Heart right ventricle (tissue), 16 donors: ENCODE measurements around the gene HOXB4. TPM values are rescaled to one million over a fixed set of nuclear protein-coding genes. Genes with fewer than 3 reads are reported as not detected.

Source experiments
- ATAC-seq, 8 donors: fragments of 200-7000 bp; cut with Tn5 transposase; one replicate each; pipeline ENCODE4 v1.9.1; 2020; ENCODE audit warnings: mild to moderate bottlenecking in 8 of 8, moderate library complexity in 8 of 8, moderate number of reproducible peaks in 1 of 8
- DNase-seq, 2 donors: peaks; one replicate each; pipeline ENCODE4 v3.0.0-alpha.2; 2020
- H3K27ac ChIP-seq, 10 donors: fragments of 200-600 bp; sonication (generic) in 2 of 10; one replicate each; pipeline versions ENCODE4 v1.5.0 to v1.8.0; 2020 to 2022; ENCODE audit warnings: mild to moderate bottlenecking in 3 of 10
- H3K27me3 ChIP-seq, 7 donors: fragments of 200-600 bp; one replicate each; pipeline ENCODE4 v1.8.0; 2021 to 2022; ENCODE audit warnings: mild to moderate bottlenecking in 2 of 7
- H3K36me3 ChIP-seq, 9 donors: fragments of 200-600 bp; sonication (generic) in 1 of 9; one replicate each; pipeline versions ENCODE4 v1.5.0 to v1.8.0; 2020 to 2022; ENCODE audit warnings: mild to moderate bottlenecking in 2 of 9
- H3K4me1 ChIP-seq, 9 donors: fragments of 200-600 bp; sonication (generic) in 1 of 9; one replicate each; pipeline versions ENCODE4 v1.5.0 to v1.8.0; 2020 to 2022; ENCODE audit warnings: mild to moderate bottlenecking in 4 of 9
- H3K4me3 ChIP-seq, 10 donors: fragments of 200-600 bp; sonication (generic) in 2 of 10; one replicate each; pipeline versions ENCODE4 v1.5.0 to v1.8.0; 2020 to 2022; ENCODE audit warnings: mild to moderate bottlenecking in 7 of 10, moderate library complexity in 2 of 10
- H3K9me3 ChIP-seq, 11 donors: fragments of 200-600 bp in 10 of 11; sonication (generic) in 2 of 11; one replicate each; pipeline versions ENCODE4 v1.5.0 to v1.8.0; 2013 to 2022; ENCODE audit warnings: mild to moderate bottlenecking in 2 of 11, control low read depth in 1 of 11, moderate library complexity in 1 of 11
- WGBS, 2 donors: extraction: QIAGEN DNeasy Blood & Tissue Kit; methylation state at CpG; one replicate each; pipeline ENCODE4 v1.1.7; 2013; ENCODE audit warnings: inconsistent platforms in 1 of 2; 5-methylcytosine and 5-hydroxymethylcytosine counted together
- intact Hi-C, 10 donors: fragments of 100-400 bp; cut with DNase I; formaldehyde crosslinking; loops; one replicate each; pipeline versions ENCODE4 v1.11.1 to v1.14.2; 2022
- polyA plus RNA-seq, 2 donors: library from polyadenylated mRNA; stranded (reverse); fragments of 200-250 nt; gene quantifications; one replicate each; pipeline ENCODE4 v1.2.3, GENCODE V29; 2013
- total RNA-seq, 10 donors: library from RNA; stranded (reverse); fragmentation: NEBNext Ultra II Directional in 3 of 10; extraction: Animal tissue kit (Norgen Biotek cat#: 25700) in 3 of 10; gene quantifications; one replicate each; pipeline versions ENCODE4 v1.2.1 to v1.2.4, GENCODE V29; 2021 to 2023
- TF ChIP-seq, protein P1 (sequence below), 9 donors: fragments of 200-600 bp; sonication (generic) in 2 of 9; IDR thresholded peaks; one replicate each; pipeline versions ENCODE4 v1.5.0 to v1.8.0; 2021 to 2022; ENCODE audit warnings: antibody characterized with exemption in 9 of 9, mild to moderate bottlenecking in 5 of 9, moderate library complexity in 1 of 9
- donor health status: Arrhythmogenic right ventricular cardiomyopathy.
- donor health status: ischemic (EF 13 %, LVEDD 7.1; RV severe dilation, severe dysfunction).
- donor health status: healthy with polysubstance abuse.
- donor health status: DM: no; HTN: yes; CAD: no.
- donor health status: DM: no; HTN: no; CAD: no.
- donor health status: ischemic (EF 25% LVEDD 6.9; RV normal size, moderate dysfunction).
- donor health status: ischemic (EF 25% LVEDD 5.7; RV mildly dilated, moderate dysfunction).
- donor health status: healthy.
- donor health status: DM: yes; HTN: yes; CAD: no.
- donor health status: Ischemic cardiomyopathy.
- donor health status: ischemic (EF 35%, LVEDD 5.7; RV mildly dilated, moderate dysfunction).
- donor health status: nonischemic (EF 11% LVEDD 7.7; RV severe dilation, severe dysfunction).
- donor health status: DM: yes; HTN: yes; CAD: no.
- donor health status: PGD.
- donor health status: ischemic (EF 29% LVEDD 5.4; RV normal size, mild dysfunction).
- donor health status: nonischemic (EF 23%, LVEDD 6.1; RV moderate dilation, normal function).

HOXB4 gene
- total and polyA plus RNA-seq, 12 donors, result 0.14 to 1.6 (median 0.32) TPM; not detected in 1

DNA sequence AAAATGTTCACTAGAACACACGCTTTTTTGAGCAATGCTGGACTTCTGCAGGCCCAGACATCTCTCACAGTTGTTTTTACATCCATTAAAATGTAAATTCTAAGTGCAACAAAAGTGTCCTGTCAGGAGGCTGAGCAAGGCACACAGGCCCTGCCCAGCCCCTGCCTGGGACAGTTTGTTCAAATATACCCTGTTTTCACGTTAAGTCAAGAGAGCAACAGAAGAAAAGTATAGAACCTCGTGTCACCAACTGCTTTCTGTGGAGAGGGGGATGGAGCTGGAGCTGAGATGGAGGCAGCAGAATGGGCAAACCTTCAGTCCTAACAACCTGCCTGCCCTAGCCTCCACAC lies 28.9 kb downstream of the HOXB4 start:
- no peak for ATAC-seq
- no peak overlapping the region for H3K4me3 ChIP-seq
- intact Hi-C loops, result loop anchor here in 1 of 10 donors (2.0 kb wide), 1 partner anchor 20 kb away; no protein-coding TSS in a partner anchor
- peaks cover 0 to 4% (median 0%) of the 10 kb centered on the region in 9 donors for H3K36me3 ChIP-seq
- H3K27me3 ChIP-seq, result peaks cover 0 to 100% (median 97%) of the 10 kb centered on the region in 7 donors
- TF ChIP-seq, protein P1, sequence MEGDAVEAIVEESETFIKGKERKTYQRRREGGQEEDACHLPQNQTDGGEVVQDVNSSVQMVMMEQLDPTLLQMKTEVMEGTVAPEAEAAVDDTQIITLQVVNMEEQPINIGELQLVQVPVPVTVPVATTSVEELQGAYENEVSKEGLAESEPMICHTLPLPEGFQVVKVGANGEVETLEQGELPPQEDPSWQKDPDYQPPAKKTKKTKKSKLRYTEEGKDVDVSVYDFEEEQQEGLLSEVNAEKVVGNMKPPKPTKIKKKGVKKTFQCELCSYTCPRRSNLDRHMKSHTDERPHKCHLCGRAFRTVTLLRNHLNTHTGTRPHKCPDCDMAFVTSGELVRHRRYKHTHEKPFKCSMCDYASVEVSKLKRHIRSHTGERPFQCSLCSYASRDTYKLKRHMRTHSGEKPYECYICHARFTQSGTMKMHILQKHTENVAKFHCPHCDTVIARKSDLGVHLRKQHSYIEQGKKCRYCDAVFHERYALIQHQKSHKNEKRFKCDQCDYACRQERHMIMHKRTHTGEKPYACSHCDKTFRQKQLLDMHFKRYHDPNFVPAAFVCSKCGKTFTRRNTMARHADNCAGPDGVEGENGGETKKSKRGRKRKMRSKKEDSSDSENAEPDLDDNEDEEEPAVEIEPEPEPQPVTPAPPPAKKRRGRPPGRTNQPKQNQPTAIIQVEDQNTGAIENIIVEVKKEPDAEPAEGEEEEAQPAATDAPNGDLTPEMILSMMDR (IDR thresholded peaks at IDR 0.05), result no peak
- peaks cover 0 to 35% (median 11%) of the 10 kb centered on the region in 9 donors for H3K4me1 ChIP-seq
- H3K9me3 ChIP-seq, result no peaks in the 10 kb centered on the region
- no peak overlapping the region for H3K27ac ChIP-seq
- DNase-seq, result no peak
- WGBS, 2 donors, result 57 to 64% methylated on average over 3 of the region's 3 CpGs

DNA sequence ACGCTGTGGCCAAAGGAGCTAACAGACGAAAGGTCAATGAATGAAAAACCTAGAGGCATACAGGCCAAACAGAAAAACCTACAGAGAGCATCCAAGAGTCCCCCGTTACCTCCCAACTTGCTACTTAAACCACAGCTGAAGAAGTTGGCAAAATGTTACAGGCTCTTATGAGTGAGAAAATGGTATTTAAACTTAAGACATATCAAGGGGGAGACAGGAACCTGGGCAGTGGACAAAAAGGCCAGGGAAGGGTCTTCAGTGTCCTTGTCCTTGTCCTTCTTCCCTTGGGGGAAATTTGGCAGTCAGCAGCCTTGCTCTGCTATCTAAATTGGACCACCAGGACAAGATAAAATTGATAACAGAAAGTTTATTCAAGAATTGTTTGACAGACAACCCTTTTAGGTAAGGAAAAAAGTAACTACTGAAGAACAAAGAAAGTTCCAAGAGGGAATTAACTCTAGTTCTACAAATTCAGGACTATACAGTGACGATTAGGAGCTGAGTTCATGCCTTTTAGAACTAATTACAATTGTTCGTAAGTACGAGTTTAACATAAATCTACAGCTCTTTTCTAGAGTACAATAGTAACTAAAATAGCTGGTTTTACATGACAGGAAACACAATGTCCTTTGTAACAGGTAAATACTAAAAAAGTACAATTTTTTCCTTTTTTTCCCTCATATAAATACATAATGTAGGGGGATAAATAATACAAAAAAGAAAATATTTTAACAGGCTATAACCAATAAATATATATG lies 29.4 kb downstream of the HOXB4 start:
- DNase-seq, result no peak
- Histone ChIP-seq H3K27ac (peak overlapping the region in 2 of 10 donors; percentile 7 to 11), H3K36me3 (peaks cover 0 to 4% (median 0%) of the 10 kb centered on the region in 9 donors), H3K4me1 (peaks cover 0 to 31% (median 11%) of the 10 kb centered on the region in 9 donors), H3K9me3 (no peaks in the 10 kb centered on the region), H3K27me3 (peaks cover 0 to 100% (median 97%) of the 10 kb centered on the region in 7 donors), H3K4me3 (no peak overlapping the region)
- TF ChIP-seq, protein P1 (IDR thresholded peaks at IDR 0.05), result no peak
- intact Hi-C loops, result loop anchor here in 1 of 10 donors (2.0 kb wide), 1 partner anchor 20 kb away; no protein-coding TSS in a partner anchor
- 48 to 51% methylated on average over 6 of the region's 6 CpGs for WGBS, 2 donors
- no peak for ATAC-seq

DNA sequence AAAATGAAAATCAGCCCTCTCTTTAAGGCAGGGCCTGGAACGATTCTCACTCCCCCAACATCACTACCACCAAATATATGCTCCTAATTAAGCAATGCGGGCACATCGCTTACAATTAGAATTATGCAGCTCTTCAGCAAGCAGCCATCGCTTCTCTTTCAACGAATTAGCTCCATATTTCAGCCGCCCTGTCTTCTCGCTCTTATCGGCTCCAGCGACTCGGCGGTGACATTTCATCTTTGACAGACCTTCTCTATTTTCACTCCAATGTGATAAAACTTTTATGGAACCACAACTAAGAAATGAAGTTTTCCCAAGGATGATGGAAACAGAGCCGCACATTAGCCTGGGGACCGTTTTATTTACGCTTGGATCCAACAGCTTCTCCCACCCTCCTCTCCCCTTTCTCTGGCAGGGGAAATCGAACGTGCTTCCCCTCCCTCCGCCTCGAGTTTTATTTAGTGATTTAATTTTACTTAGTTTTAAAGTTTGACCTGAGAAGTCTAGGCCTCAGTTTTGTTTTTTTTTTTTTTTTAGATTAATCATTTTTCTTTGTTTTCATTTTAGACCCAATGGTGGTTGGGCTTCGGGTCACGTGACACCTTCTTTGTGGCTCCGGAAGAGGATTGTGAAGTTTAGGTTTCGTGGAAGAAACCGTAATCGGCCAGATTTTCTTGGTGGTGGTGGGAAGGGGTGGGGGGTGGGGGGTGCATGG lies 30.2 kb downstream of the HOXB4 start:
- 25 to 26% methylated on average over 24 of the region's 24 CpGs for WGBS, 2 donors
- no peak for ATAC-seq
- Histone ChIP-seq H3K9me3 (no peaks in the 10 kb centered on the region), H3K4me3 (peak overlapping the region in 7 of 10 donors; percentile 4 to 36 (median 18)), H3K27me3 (peaks cover 0 to 100% (median 97%) of the 10 kb centered on the region in 7 donors), H3K27ac (peak overlapping the region in 9 of 10 donors; percentile 22 to 92 (median 63)), H3K36me3 (peaks cover 0 to 4% (median 0%) of the 10 kb centered on the region in 9 donors), H3K4me1 (peaks cover 0 to 31% (median 16%) of the 10 kb centered on the region in 9 donors)
- intact Hi-C loops, result loop anchor here in 1 of 10 donors (2.0 kb wide), 1 partner anchor 21 kb away; no protein-coding TSS in a partner anchor
- TF ChIP-seq, protein P1 (IDR thresholded peaks at IDR 0.05), result no peak
- no peak for DNase-seq
